Brain pericyte (primary cell): ENCODE data around the gene ITGA11.

Experiments
- DNase-seq: peaks from one replicate; pipeline ENCODE4 v3.0.0-alpha.2; 2012; ENCODE audit warnings: low read depth, low spot score

ITGA11 gene

GRCh38 chr15:68352401-68353062 is 79.4 kb downstream of the ITGA11 start:
- DNase-seq = peak; percentile 87

DNA sequence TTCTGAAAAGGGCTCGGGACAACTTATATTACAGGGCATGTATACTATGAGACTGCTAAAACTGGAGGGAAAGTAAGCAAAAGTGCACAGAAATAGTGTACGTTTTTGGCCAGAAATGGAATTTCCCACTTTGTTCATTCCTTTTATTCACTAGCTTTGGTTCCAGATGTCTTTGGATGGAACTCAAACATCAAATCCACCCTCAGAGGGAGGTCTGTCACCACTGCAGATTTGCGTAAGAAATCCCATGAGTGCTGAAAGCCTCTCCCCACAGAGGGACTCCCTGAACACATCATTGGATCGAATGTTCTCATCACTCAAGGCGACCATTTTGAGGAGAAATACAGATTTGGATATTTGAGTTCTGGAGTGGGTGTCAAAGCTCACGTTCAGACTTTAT is 82.8 kb downstream of the ITGA11 start:
- DNase-seq = no peak

DNA sequence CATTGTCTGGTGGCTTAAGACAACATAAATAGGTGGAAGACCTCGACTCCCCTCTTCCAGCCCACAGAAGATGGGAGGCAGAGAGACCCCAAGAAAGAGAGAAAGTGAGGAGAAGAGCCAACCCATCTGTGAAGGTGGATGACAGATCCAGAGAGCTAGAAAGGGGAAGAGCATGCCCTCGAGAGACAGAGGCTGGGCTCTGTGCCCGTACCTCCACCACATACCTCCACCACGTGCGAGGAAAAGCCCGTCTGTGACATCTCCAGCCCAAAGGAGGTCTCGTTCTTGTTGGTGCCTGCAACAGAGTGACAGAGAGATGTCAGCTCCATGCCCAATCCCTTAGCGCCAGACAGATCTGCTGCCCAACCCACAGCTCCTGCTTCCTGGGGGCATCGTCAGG is 83.4 kb downstream of the ITGA11 start:
- no peak for DNase-seq

DNA sequence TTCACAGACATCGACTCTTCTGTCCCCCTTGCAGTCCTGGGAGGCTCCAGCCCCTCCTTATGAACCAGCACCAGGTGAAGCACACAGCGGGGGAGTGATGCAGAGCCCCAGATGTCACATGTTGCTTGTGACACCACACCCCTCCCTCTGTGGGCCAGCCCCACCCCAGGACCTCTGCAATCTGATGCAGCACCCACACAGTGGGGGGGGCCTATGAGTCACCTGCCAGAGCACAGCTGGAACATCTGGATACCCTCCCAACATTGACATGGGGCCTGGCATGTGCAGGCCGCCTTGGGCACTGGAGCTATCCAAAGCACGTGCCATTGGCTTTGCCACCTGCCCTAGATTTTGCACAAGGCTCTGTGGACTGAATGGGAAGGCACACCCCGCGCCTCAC is 83.9 kb downstream of the ITGA11 start:
- no peak for DNase-seq

DNA sequence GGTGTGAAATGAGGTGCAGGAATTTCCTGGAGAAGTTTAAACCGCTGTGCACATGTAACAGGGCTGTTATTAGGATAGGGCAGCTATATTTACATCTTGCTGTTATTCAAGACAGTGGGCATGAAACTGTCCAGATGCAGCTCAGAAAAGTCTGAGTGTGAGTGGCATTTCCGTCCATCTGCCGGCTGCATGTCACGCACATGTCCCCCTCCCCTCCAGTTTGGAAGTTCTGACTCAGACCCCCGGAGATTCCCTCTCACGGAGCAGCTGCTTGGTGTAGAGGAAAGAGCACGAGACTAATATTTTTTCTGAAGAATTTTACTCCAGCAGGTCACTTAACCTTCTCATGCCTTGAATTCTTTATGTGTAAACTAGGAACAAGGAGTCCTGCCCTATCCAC is 84.6 kb downstream of the ITGA11 start:
- peak; percentile 69 for DNase-seq

- DNase-seq = no peak
Observed at GRCh38 chr15:68346979-68347378, 85.0 kb downstream of the ITGA11 start.

GRCh38 chr15:68345481-68345880 is 86.5 kb downstream of the ITGA11 start:
- DNase-seq = no peak

- no peak for DNase-seq
Observed at GRCh38 chr15:68344600-68344999, 87.4 kb downstream of the ITGA11 start.

DNA sequence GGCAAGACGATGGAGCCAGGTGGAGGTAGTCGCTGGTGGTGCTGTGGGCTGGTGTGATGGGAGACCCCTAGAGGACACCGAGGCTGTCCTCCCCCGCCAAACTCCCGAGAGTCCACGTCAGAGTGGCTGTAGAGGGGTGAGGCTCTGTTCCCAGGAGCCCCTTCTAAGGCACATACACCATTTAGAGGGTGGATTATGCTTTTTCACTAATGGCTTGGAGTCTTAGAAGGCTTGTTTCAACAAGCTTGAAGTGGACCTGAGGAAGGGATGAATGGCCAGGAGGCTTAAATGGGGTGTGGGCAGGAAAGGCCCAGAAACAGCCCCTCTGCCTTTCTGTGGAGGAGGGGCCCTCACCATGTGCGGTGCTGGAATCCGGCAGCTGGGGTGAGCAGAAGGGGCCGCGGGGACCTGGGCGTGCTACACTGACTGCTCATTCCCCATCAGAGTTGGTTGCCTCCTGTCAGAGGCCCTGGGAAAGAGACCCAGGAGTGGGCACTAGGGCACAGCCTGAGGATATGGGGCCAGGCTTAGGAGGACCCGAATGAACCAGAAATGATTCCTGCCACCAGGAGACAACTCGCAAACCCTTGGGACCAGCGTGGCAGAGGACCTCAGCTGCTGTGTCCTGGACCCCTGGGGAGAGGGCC is 88.3 kb downstream of the ITGA11 start:
- DNase-seq = no peak

DNA sequence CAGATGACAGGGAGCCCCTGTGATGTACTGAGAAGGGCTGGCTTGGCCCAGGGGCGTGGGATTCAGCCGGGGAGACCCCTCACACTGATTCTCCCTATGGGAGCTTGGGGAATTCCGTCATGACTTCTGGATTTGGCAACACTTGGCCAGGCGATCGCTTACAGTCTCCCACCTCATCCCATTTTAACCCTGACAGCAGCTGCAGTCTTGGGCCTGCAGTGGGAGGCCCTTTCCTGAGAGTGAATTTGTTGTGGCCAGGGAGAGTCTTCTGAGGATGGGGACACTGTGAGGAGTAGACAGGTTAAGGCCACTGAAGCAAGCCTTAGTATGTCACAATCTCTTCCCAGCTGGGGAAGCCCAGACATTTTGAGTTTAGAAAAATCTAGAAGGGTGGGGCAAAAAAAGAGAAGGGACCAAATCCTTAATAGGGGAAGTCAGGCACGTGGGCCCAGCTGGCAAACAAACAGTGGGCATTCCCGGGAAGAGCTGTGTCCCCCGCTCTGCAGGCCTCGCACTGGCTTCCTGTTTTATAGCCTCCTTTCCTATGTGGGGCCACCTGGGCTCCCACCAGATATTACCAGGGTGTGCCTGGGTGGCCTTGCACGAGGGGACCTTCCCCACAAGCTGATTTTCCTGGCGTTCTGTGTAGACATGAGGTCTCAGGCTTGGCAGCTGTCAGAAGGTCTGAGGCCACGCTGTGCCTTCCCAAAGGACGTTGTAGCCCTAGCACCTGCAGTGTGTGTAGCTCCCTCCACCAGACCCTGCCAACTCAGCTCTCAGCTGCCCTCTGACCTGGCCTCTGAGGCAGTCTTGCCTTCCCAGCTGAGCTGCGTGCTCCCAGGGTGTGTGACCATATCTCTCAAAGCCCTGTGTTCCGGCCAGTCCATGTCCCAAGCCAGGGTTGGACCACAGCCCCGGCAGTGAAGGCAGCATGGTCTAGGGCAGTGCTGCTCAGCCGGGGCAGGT is 89.9 kb downstream of the ITGA11 start:
- DNase-seq = peak; percentile 41

DNA sequence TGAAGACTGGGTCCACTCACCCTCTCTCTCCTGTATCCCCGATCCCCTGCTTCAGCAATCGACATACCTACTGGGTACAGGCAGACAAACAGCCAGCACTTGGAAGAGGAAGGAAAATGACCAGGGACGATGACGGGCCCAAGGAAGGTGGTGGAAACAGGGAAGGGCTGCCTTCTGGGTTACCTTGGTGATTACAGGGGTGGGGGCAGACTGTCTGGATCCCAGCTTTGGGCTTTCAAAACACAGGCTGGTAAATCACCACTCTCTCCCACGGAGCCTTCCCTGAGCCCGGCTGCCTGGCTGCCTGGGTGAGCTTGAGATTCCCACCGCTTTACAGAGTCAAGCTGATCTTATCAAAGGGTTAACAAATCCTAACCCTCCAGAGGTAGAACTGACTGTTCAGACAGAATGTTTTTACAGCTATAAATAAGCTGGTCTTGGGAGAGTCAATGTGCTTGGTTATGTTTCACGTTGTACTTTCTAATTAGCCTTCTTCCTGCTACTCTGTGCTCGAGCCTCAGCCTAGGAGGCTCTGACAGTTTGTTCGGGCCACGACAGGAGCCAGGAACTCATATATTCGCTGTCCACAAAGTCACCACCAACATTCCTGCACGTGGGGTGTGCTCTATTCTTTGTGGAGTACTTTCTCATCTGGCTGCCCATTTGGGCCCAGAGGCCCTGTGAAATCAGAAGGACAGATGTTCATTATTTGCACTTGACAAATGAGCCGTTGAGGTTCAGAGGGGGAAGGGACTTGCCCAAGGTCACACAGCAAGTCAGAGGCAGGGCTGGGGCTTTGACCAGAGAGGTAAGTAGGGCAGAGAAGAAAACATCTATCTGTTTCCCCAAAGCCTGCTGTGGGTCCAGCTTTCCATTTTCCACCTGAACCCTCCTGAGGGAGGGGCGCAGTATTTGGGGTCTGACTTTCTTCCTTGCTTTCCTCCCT is 91.0 kb downstream of the ITGA11 start:
- no peak for DNase-seq

GRCh38 chr15:68339481-68339880 is 92.5 kb downstream of the ITGA11 start:
- DNase-seq = no peak

- DNase-seq = no peak
Observed at GRCh38 chr15:68337826-68338225, 94.1 kb downstream of the ITGA11 start.

- no peak for DNase-seq
Observed at GRCh38 chr15:68336516-68336915, 95.4 kb downstream of the ITGA11 start.

DNA sequence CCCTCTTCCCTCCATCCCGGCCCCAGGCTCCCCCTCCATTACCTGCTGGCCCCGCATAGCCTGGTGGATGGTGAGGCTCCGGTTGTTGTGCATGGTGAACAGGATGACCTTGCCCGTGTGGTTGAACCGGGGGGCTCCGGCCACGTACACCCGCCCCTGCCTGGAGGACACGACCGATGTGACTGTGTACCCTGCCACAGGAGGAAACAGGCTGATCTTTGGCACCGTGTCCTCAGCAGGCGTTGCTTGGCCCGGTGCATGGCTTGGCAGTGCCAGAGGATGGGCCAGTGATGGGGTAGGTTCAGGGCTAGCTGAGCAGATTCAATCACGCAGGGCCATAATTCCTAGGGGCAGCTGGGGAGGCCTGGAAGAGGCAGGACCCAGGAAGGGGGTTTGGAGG is 96.3 kb downstream of the ITGA11 start:
- DNase-seq = no peak

DNA sequence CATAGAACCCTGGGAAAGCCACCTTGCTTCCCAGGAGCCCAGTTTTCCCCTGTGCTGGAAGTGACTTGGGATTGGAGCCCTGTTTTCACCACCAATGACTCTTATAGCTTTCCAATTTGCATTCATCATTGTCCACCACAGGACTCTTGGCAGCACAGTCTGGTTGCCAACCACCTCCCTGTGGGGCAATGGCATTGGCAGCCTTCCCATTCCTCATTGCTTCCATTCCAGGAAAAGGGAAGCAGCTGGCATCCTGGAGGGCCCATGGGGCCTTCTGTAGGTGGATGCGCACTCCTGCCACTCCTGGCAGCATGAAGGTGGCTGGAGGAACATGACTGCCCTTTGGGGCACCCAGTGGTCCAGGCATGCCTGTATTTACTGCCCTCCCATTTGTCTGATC is 96.7 kb downstream of the ITGA11 start:
- DNase-seq = no peak

DNA sequence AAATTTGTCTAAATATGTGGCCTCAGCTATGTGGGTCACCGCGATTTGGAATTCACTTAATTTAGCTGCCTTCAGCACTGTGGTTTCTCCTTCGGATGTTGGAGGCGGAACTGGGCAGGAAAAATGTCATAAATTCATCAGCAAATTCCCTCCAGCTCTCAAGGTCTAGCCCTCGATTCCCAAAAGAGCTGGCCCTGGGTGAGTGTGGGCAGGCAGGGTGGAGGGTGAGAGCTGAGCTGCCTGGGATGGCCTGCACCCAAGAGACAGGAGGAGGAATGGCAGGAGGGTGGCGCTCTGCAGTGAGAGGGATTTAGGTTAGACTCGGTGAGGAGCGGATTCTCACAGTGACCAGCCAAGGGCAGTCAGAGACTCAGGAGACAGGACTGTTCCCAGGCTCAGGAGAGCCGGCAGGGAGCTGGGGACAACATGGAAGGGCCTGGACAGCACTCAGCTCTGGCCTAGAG is 97.3 kb downstream of the ITGA11 start:
- no peak for DNase-seq

GRCh38 chr15:68333775-68334470 is 98.0 kb downstream of the ITGA11 start:
- no peak for DNase-seq

DNA sequence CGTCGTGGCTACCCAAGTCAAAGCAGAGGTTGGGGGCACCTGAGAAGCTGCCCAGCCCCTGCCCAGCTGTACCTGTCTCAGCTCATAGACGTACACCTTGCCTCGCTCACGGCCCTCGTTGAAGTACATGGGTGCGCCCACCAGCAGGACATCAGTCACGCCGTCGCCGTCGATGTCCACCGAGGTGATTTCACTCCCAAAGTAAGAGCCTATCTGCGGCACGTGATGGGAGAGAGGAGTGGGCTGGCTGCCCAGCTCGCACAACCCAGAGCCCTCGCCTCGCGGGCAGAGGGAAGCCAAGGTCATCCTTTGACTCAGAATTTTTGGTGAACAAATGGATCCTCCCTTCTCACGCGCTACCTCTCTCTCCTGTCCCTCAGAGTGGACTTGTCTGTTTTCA is 99.7 kb downstream of the ITGA11 start:
- no peak for DNase-seq

DNA sequence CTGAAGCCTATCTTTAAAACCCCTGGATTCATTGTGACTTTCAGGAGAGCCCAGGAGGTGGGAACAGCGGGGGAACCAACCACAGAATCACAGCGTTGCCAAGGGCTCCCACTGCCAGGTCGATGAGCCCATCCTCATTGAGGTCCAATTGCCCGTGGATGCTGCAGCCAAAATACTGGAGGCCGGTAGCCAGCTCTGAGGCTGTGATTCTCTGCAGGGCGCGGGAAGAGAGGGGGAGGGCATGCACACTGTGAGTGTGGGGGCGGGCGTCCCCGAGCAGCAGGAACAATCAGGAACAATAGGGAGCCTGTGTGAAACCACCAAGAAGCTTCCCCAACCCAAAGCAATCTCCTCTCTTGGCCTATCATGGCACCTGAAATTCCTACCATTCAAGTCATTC is 101.1 kb downstream of the ITGA11 start:
- no peak for DNase-seq

GRCh38 chr15:68330416-68330815 is 101.5 kb downstream of the ITGA11 start:
- DNase-seq = peak; percentile 58
